ENCODE results near the gene BBS9.
"Not testable (repeated sequence)": the region's sequence is repeated elsewhere in the genome, so short reads cannot be mapped to it uniquely, and the experiment has no call there.

BBS9 gene

GRCh38 chr7:33217595-33217994 lies 88.2 kb downstream of the BBS9 start:
- DNase-seq (ENCODE audit: low read depth), result no peak
- TF ChIP-seq, protein P1, sequence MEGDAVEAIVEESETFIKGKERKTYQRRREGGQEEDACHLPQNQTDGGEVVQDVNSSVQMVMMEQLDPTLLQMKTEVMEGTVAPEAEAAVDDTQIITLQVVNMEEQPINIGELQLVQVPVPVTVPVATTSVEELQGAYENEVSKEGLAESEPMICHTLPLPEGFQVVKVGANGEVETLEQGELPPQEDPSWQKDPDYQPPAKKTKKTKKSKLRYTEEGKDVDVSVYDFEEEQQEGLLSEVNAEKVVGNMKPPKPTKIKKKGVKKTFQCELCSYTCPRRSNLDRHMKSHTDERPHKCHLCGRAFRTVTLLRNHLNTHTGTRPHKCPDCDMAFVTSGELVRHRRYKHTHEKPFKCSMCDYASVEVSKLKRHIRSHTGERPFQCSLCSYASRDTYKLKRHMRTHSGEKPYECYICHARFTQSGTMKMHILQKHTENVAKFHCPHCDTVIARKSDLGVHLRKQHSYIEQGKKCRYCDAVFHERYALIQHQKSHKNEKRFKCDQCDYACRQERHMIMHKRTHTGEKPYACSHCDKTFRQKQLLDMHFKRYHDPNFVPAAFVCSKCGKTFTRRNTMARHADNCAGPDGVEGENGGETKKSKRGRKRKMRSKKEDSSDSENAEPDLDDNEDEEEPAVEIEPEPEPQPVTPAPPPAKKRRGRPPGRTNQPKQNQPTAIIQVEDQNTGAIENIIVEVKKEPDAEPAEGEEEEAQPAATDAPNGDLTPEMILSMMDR (IDR thresholded peaks at IDR 0.05; ENCODE audit: control insufficient read depth, insufficient read depth, low read depth, low read length, missing control alignments), result no peak
- H3K4me3 ChIP-seq (ENCODE audit: control insufficient read depth, low read depth, low read length), result no peak overlapping the region

DNA sequence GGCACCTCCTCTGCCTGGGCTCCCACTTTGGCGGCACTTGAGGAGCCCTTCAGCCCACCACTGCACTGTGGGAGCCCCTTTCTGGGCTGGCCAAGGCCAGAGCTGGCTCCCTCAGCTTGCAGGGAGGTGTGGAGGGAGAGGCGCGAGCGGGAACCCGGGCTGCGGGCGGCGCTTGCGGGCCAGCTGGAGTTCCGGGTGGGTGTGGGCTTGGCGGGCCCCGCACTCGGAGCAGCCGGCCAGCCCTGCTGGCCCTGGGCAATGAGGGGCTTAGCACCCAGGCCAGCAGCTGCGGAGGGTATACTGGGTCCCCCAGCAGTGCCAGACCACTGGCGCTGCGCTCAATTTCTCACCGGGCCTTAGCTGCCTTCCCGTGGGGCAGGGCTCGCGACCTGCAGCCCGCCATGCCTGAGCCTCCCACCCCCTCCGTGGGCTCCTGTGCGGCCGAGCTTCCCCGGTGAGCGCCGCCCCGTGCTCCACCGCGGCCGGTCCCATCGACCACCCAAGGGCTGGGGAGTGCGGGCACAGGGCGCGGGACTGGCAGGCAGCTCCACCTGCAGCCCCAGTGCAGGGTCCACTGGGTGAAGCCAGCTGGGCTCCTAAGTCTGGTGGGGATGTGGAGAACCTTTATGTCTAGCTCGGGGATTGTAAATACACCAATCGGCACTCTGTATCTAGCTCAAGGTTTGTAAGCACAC lies 89.6 kb downstream of the BBS9 start:
- H3K4me3 ChIP-seq (ENCODE audit: control insufficient read depth, low read depth, low read length); DNase-seq (ENCODE audit: low read depth): not testable (repeated sequence)

- TF ChIP-seq, protein P1 (IDR thresholded peaks at IDR 0.05; ENCODE audit: control insufficient read depth, insufficient read depth, low read depth, low read length, missing control alignments), result no peak
- H3K4me3 ChIP-seq (ENCODE audit: control insufficient read depth, low read depth, low read length), result no peak overlapping the region
These were observed 90.9 kb downstream of the BBS9 start for GRCh38 chr7:33220231-33220630.

GRCh38 chr7:33221390-33221789 lies 92.0 kb downstream of the BBS9 start:
- TF ChIP-seq, protein P1 (IDR thresholded peaks at IDR 0.05; ENCODE audit: control insufficient read depth, insufficient read depth, low read depth, low read length, missing control alignments), result no peak
- H3K4me3 ChIP-seq (ENCODE audit: control insufficient read depth, low read depth, low read length), result no peak overlapping the region
- no peak for DNase-seq (ENCODE audit: low read depth)

More at GRCh38 chr7:33220231-33220630, 90.9 kb downstream of the BBS9 start:
- no peak for DNase-seq (ENCODE audit: low read depth)

- H3K4me3 ChIP-seq (ENCODE audit: control insufficient read depth, low read depth, low read length), result no peak overlapping the region
- TF ChIP-seq, protein P1 (IDR thresholded peaks at IDR 0.05; ENCODE audit: control insufficient read depth, insufficient read depth, low read depth, low read length, missing control alignments), result no peak
- no peak for DNase-seq (ENCODE audit: low read depth)
These were observed 103.3 kb downstream of the BBS9 start for GRCh38 chr7:33232632-33233145.

DNA sequence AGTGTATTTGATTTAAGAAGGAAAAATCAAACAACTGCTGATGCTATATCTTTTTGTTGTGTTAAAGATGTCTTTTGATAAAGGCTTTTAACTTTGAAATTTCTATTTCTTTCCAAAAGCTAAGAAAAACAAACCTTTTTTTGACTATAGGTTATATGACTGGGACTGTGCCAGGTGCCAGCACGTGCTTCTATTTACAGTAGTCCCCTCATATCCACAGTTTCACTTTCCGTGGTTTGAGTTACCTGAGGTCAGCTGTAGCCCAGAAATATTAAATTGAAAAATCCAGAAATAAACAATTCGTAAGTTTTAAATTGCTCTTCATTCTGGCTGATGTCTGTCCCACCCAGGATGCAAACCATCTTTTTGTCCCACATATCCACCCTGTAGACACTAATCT lies 104.3 kb downstream of the BBS9 start:
- no peak for DNase-seq (ENCODE audit: low read depth)
- no peak overlapping the region for H3K4me3 ChIP-seq (ENCODE audit: control insufficient read depth, low read depth, low read length)
- TF ChIP-seq, protein P1 (IDR thresholded peaks at IDR 0.05; ENCODE audit: control insufficient read depth, insufficient read depth, low read depth, low read length, missing control alignments), result no peak

DNA sequence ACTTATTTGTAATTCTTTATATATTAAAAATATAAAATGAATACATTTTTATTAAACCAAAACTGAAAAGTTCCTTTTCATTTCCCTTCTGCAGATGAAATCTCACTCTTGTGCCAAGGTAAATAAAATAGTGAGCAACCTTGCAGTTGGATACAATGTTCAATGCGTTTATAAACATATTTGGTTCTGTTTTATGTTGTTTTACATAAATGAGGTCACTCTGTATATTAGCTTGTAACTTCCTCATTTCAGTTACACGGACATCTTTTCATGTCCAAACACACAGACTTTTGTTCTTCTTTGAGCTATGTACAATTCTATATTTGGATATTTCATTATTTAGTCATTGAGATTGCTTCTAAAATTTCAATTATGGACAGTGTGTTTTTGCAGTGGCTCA lies 107.7 kb downstream of the BBS9 start:
- DNase-seq (ENCODE audit: low read depth), result no peak
- TF ChIP-seq, protein P1 (IDR thresholded peaks at IDR 0.05; ENCODE audit: control insufficient read depth, insufficient read depth, low read depth, low read length, missing control alignments), result no peak
- no peak overlapping the region for H3K4me3 ChIP-seq (ENCODE audit: control insufficient read depth, low read depth, low read length)
